Measurements from ENCODE around the gene MRPS33. TPM values are rescaled to one million over a fixed set of nuclear protein-coding genes. Genes with fewer than 3 reads are reported as not detected.

Gene MRPS33
- total RNA-seq, 1 experiment from 2014 or later, result 30.1 TPM

Other genes with a start within 250 kb of the MRPS33 start
- 7.7 and 8.7 TPM in 2 replicates for gene BRAF, start 90.0 kb downstream of the MRPS33 start, total RNA-seq (2014; rRNA removed; shearing (Covaris generic))
- 0.34 and 0.50 TPM in 2 replicates for gene TMEM178B, start 59.1 kb upstream of the MRPS33 start, total RNA-seq (2014; rRNA removed; shearing (Covaris generic))

Data from A172 (cell line).